Measurements from ENCODE around the gene GSTO1.
"Not testable (repeated sequence)": the region's sequence is repeated elsewhere in the genome, so short reads cannot be mapped to it uniquely, and the experiment has no call there.

Gene GSTO1

GRCh38 chr10:104247513-104248146 lies 7.1 kb upstream of the GSTO1 start:
- no peaks in the 10 kb centered on the region for H3K27me3 ChIP-seq (ENCODE audit: insufficient read depth, poor library complexity, severe bottlenecking)
- no peak overlapping the region for H3K27ac ChIP-seq (ENCODE audit: poor library complexity, severe bottlenecking)
- no peak overlapping the region for H3K4me3 ChIP-seq (ENCODE audit: severe bottlenecking)
- ATAC-seq (ENCODE audit: low read depth) (no peak), DNase-seq (ENCODE audit: low spot score) (no peak)
- no peaks in the 10 kb centered on the region for H3K36me3 ChIP-seq (ENCODE audit: low read depth)
- no peaks in the 10 kb centered on the region for H3K9me3 ChIP-seq (ENCODE audit: severe bottlenecking)
- H3K4me1 ChIP-seq (ENCODE audit: insufficient read depth, poor library complexity, severe bottlenecking) = no peaks in the 10 kb centered on the region
- TF ChIP-seq CTCF (IDR thresholded peaks at IDR 0.05; ENCODE audit: poor library complexity, severe bottlenecking) = no peak

GRCh38 chr10:104248931-104249330 lies 5.8 kb upstream of the GSTO1 start:
- DNase-seq (ENCODE audit: low spot score); H3K27me3 ChIP-seq (ENCODE audit: insufficient read depth, poor library complexity, severe bottlenecking); H3K36me3 ChIP-seq (ENCODE audit: low read depth); H3K4me3 ChIP-seq (ENCODE audit: severe bottlenecking); ATAC-seq (ENCODE audit: low read depth); H3K9me3 ChIP-seq (ENCODE audit: severe bottlenecking); H3K27ac ChIP-seq (ENCODE audit: poor library complexity, severe bottlenecking); H3K4me1 ChIP-seq (ENCODE audit: insufficient read depth, poor library complexity, severe bottlenecking): not testable (repeated sequence)

GRCh38 chr10:104250371-104250770 lies 4.3 kb upstream of the GSTO1 start:
- H3K27me3 ChIP-seq (ENCODE audit: insufficient read depth, poor library complexity, severe bottlenecking) = no peaks in the 10 kb centered on the region
- H3K4me3 ChIP-seq (ENCODE audit: severe bottlenecking) = no peak overlapping the region
- no peak for TF ChIP-seq CTCF (IDR thresholded peaks at IDR 0.05; ENCODE audit: poor library complexity, severe bottlenecking)
- no peaks in the 10 kb centered on the region for H3K9me3 ChIP-seq (ENCODE audit: severe bottlenecking)
- ATAC-seq (ENCODE audit: low read depth) (no peak), DNase-seq (ENCODE audit: low spot score) (no peak)
- H3K36me3 ChIP-seq (ENCODE audit: low read depth) = no peaks in the 10 kb centered on the region
- H3K4me1 ChIP-seq (ENCODE audit: insufficient read depth, poor library complexity, severe bottlenecking) = peaks cover 4% of the 10 kb centered on the region
- H3K27ac ChIP-seq (ENCODE audit: poor library complexity, severe bottlenecking) = no peak overlapping the region

GRCh38 chr10:104251443-104251842 lies 3.2 kb upstream of the GSTO1 start:
- DNase-seq (ENCODE audit: low spot score) (no peak), ATAC-seq (ENCODE audit: low read depth) (no peak)
- H3K27me3 ChIP-seq (ENCODE audit: insufficient read depth, poor library complexity, severe bottlenecking) = no peaks in the 10 kb centered on the region
- H3K4me1 ChIP-seq (ENCODE audit: insufficient read depth, poor library complexity, severe bottlenecking) = peaks cover 11% of the 10 kb centered on the region
- no peaks in the 10 kb centered on the region for H3K9me3 ChIP-seq (ENCODE audit: severe bottlenecking)
- no peak for TF ChIP-seq CTCF (IDR thresholded peaks at IDR 0.05; ENCODE audit: poor library complexity, severe bottlenecking)
- no peak overlapping the region for H3K27ac ChIP-seq (ENCODE audit: poor library complexity, severe bottlenecking)
- no peak overlapping the region for H3K4me3 ChIP-seq (ENCODE audit: severe bottlenecking)
- peaks cover 6% of the 10 kb centered on the region; the same call in 1 of the 2 replicates for H3K36me3 ChIP-seq (ENCODE audit: low read depth)

- no peak for DNase-seq (ENCODE audit: low spot score)
- H3K27me3 ChIP-seq (ENCODE audit: insufficient read depth, poor library complexity, severe bottlenecking) = no peaks in the 10 kb centered on the region
- no peak overlapping the region for H3K4me3 ChIP-seq (ENCODE audit: severe bottlenecking)
- no peak overlapping the region for H3K27ac ChIP-seq (ENCODE audit: poor library complexity, severe bottlenecking)
- ATAC-seq (ENCODE audit: low read depth) = no peak
- peaks cover 12% of the 10 kb centered on the region for H3K36me3 ChIP-seq (ENCODE audit: low read depth)
- no peaks in the 10 kb centered on the region for H3K9me3 ChIP-seq (ENCODE audit: severe bottlenecking)
- H3K4me1 ChIP-seq (ENCODE audit: insufficient read depth, poor library complexity, severe bottlenecking) = peaks cover 18% of the 10 kb centered on the region
- no peak for TF ChIP-seq CTCF (IDR thresholded peaks at IDR 0.05; ENCODE audit: poor library complexity, severe bottlenecking)
Measured at GRCh38 chr10:104252368-104252767, 2.3 kb upstream of the GSTO1 start.
